Mesenteric fat pad (tissue), 1 donor: ENCODE results near the gene DUSP11. TPM values are rescaled to one million over a fixed set of nuclear protein-coding genes. Genes with fewer than 3 reads are reported as not detected.
"Not testable (repeated sequence)": the region's sequence is repeated elsewhere in the genome, so short reads cannot be mapped to it uniquely, and the experiment has no call there.

Experiments
- DNase-seq: peaks from one replicate; pipeline ENCODE4 v3.0.0-alpha.2; 2020; ENCODE audit warnings: low spot score
- total RNA-seq: library from RNA; stranded (reverse); fragmentation: NEBNext Ultra II Directional; extraction: Animal tissue kit (Norgen Biotek cat#: 25700); gene quantifications from one replicate; pipeline ENCODE4 v1.2.1, GENCODE V29; 2021
- donor health status: DM: yes; HTN: yes; CAD: no.

DUSP11 gene
- total RNA-seq, 1 donor from 2014 or later, result 14.8 TPM

DNA sequence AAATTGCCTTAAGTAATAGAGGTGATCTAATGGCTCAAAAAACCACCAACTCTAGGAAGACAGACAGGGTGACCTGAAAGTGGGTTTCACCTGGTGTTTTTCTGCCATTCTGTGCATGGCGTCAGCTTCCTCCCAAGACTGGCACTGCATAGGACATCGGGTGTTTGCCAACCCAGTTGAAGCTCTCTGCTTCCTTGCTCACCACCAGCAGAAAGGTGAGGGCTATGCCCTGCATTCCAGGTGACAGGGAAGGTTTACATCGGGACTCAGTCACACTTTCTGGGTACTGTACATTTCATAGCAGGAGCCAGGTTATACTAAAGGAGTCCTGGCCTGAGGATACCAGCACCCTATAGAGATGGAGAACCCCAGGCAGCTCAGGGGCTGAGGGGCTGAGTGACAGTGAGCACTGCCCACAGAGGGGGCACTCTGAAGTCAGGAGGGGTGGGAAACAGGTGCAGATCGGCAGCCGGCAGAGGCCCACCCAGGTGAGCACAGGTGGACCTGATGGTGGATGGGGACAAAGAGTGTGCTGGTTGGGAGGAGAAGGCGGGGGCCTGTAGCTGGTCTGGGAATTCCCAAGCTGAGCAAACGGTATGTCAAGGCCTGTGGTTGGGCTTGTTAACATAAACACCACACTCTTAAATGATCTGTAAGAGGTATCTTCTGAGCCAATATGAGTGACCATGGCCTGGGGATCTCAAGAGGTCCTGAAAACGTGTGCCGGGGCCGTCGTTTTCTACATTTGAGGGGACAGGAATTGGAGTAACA is 60.9 kb downstream of the DUSP11 start:
- DNase-seq, result no peak

- DNase-seq, result no peak
These were observed 61.5 kb downstream of the DUSP11 start for GRCh38 chr2:73718421-73718820.

GRCh38 chr2:73717695-73718094 is 62.2 kb downstream of the DUSP11 start:
- not testable (repeated sequence) for DNase-seq

- no peak for DNase-seq
These were observed 62.7 kb downstream of the DUSP11 start for GRCh38 chr2:73717251-73717606.

DNA sequence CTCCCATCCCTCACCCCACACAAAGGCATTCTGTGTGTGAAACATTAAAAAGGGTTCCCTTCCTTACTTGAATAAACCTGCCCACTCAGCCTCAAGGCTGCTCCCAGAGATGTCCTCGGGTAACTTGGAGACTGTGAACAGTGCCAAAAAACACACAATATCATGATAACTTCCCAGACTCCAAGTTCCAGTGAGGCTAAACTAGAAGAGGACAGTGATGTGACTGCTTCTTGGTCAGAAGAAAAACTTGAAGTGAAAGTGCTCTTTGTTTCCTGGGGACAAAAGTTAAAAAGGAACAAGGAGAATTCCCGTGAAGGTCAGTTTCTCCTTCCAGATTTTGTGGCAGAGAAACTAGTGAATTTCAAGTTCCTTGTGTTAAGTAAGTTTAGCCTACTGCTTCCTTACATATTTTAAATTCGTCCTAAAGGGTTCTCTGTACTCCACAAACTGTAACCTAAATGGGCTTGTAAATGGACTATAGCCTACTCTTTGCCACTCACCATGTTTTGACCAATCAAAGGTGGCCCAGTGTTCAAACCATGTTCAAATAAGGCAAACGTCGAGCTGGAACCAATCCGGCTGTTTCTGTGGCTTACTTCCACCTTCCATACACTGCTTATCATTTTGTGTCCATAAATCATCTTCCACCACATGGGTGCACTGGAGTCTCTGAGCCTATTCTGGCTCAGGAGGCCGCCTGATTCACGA is 63.2 kb downstream of the DUSP11 start:
- DNase-seq, result no peak

DNA sequence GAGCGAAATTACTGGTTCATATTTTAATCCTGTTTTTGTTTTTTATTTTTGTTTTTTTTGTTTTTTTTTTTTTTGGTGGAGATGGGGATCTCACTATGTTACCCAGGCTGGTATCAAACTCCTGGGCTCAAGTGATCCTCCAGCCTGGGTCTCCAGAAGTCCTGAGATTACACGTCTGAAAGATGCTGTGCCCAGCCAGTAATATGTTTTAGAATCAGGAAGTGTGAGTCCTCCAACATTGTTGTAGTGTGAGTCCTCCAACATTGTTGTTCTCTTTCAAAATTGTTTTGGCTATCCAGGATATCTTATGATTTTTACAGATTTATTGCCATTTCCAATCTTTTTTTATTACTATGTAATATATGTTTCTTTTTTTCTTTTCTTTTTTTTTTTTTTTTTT is 65.8 kb downstream of the DUSP11 start:
- DNase-seq, result no peak

Other genes with a start within 250 kb of the DUSP11 start
- not detected for gene NAT8, start 137.7 kb downstream of the DUSP11 start, total RNA-seq
- gene TPRKB, start 42.8 kb downstream of the DUSP11 start, total RNA-seq, result 22.1 TPM
- gene C2orf78, start 4.1 kb upstream of the DUSP11 start, total RNA-seq, result not detected
- 25.6 TPM for gene STAMBP, start 48.9 kb upstream of the DUSP11 start, total RNA-seq
- 13.2 TPM for gene ACTG2, start 112.9 kb upstream of the DUSP11 start, total RNA-seq
- gene DGUOK, start 146.8 kb upstream of the DUSP11 start, total RNA-seq, result 44.2 TPM
- 12.0 TPM for gene TET3, start 204.8 kb upstream of the DUSP11 start, total RNA-seq